GM18861 (cell line): ENCODE results near the gene ZCCHC2.

Experiments used
- ATAC-seq: cut with Tn5 transposase; IDR thresholded peaks from one replicate; pipeline ENCODE4 v1.9.1; 2021; ENCODE audit not compliant: unreplicated experiment

Gene ZCCHC2

DNA sequence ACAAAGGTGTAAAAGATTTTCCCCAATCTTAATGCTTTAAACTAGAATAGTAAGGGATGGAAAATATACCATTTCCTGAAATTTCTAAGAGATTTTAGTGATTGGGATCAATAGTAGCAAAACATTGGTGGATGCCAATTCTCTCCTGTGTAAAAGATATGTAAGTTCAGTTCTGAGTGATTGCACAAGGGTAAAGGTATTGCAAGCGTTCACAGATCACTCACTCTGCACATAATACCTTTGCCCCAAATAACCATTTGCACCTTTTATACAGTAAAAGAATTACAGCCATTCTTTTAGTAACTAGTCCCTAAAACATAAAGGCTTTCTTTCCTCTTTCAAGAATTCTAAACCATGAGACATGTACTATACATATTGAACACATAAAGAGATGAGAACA, 13.0 kb upstream of the ZCCHC2 start:
- no peak for ATAC-seq

- no peak for ATAC-seq
Observed at GRCh38 chr18:62510789-62511188, 12.0 kb upstream of the ZCCHC2 start.

DNA sequence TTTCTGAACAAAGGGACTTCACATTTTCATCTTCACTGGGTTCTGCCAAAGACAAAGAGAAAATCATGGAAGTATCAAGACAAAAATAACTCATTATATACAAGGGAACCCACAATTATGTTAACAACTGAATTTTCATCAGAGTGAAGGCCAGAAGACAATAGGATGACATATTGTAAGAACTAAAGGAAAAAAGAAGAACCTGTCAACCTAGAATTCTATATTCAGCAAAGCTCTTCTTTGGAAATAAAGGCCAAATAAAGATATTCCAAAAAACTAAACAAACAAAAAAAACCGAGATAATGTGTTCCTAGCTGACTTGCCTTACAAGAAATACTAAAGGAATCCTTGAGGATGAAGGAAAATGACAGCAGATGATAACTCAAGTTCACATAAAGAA, 10.3 kb upstream of the ZCCHC2 start:
- ATAC-seq: no peak

GRCh38 chr18:62512996-62513395, 9.8 kb upstream of the ZCCHC2 start:
- ATAC-seq: no peak

DNA sequence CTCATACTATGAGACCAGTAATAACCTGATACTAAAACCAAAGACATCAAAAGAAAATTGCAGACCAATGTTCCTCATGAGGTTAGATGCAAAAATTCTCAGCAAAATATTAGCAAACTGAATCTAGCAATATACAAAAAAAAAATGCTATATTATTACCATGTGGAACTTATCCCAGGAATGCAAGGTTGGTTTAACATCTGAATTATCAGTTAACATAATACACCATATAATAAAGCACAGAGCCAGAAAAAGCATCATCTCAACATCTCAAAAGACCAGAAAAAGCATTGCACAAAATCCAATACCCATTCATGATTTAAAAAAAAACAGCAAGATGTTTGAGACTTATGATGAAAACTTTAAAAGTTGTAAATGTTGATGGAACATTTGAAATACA, 8.3 kb upstream of the ZCCHC2 start:
- ATAC-seq: no peak

- no peak for ATAC-seq
Observed at GRCh38 chr18:62516242-62516641, 6.6 kb upstream of the ZCCHC2 start.

GRCh38 chr18:62518460-62519375, 4.1 kb upstream of the ZCCHC2 start:
- no peak for ATAC-seq

GRCh38 chr18:62519684-62520083, 3.1 kb upstream of the ZCCHC2 start:
- no peak for ATAC-seq

DNA sequence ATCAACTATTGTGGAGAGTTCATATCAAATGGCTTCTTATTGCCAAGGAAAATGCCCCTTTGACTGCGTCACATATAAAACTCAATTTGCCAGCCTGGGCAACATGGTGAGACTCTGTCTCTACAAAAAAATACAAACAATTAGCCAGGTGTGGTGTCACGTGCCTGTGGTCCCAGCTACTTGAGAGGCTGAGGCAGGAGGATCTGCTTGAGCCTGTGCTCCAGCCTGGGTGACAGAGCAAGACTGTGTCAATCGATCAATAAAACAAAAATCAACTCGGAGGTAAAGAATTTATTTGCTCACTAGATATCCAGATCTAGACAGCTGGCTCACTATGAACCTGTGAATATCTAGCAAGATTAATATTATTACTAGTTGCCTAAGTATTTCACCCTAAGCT, 1.7 kb upstream of the ZCCHC2 start:
- ATAC-seq: no peak

DNA sequence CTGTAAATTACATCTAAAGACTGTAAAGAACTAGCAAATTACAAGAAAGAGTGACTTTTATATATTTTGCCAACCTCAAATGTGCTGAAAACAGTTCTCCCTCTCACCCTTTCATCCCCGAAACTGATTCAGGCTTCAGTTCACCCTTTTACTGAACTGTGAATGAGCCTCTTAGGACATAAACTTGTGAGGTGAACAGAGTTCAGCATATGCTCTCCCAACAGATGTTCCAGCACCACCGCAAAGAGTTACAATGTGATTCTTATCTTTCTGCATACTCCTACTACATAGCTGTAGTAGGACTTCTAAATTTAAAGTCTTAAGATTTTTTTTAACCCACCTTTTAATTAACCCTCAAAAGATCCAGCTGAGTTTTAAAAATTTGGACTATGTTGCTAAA, 1.2 kb upstream of the ZCCHC2 start:
- ATAC-seq: no peak

- peak; percentile 0 for ATAC-seq
Observed at GRCh38 chr18:62522178-62522503, 684 bp upstream of the ZCCHC2 start.

DNA sequence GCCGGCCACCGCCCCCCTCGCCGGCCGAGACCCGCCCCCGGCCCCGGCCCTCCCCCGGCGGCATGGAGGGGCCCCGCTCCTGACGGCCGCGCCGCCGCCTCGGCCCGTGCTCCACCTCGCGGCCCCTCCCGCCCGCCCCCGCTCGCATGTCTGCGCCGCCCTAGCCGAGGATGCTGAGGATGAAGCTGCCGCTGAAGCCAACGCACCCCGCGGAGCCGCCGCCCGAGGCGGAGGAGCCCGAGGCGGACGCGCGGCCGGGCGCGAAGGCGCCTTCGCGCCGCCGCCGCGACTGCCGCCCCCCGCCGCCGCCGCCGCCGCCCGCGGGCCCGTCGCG, 397 bp downstream of the ZCCHC2 start:
- no peak for ATAC-seq

- ATAC-seq: no peak
Observed at GRCh38 chr18:62523631-62524439, 1.0 kb downstream of the ZCCHC2 start.

DNA sequence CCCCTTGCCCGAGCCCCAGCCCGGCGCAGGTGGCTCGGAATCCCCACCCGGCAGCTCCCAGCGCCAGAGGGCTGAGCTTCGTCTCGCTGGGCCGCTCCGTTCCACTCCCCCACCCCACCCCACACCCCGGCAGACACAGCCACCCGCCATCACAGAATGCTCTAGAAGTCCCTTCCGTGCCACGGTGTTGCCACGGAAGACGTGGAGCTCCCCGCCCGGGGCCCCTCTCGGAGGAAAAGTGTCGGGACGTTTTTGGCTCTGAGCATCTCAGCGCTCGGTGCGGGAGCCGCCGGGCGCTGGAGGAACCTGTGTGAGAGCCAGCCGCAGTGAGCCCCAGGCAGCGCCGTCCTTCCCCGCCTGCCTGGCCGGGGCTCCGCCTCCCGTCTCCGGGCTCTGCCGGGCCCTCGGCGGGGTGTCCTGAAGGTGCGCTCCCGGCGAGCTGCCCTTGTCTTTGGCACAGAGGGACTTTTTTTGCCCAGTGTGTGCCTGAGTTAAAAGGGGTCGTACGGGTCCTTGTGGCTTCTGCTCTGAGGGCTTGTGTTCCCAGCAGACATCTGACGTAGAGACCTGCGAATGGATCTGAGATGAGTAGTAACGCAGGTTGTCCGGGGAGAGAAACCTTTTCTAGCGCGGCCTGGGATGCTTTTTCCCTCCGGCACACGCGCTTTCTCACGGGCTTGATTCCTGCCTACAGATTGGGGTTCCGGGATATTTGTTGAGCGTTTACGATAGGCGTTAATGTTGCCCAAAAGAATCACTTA, 1.8 kb downstream of the ZCCHC2 start:
- no peak for ATAC-seq

DNA sequence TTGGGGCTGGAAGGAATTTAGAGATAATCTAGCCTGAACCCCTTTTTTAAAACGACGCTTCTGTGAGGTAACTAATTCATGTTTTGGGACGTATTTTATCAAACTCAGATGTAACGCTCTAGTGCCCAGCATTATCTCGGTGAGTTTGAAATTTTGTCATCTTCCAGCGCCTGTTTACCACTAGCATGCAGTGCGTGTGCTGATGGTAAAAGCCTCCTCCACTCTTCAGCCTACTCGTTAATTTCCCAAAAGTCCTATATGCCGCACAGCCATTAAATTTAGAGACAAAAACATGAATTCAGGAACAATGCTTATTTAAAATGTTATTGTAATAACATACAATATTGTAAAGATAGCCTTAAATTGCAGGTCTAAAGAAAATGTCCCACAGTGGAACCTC, 2.8 kb downstream of the ZCCHC2 start:
- no peak for ATAC-seq

GRCh38 chr18:62526098-62527025, 3.5 kb downstream of the ZCCHC2 start:
- ATAC-seq: no peak

- ATAC-seq: no peak
Observed at GRCh38 chr18:62529597-62529996, 6.8 kb downstream of the ZCCHC2 start.

DNA sequence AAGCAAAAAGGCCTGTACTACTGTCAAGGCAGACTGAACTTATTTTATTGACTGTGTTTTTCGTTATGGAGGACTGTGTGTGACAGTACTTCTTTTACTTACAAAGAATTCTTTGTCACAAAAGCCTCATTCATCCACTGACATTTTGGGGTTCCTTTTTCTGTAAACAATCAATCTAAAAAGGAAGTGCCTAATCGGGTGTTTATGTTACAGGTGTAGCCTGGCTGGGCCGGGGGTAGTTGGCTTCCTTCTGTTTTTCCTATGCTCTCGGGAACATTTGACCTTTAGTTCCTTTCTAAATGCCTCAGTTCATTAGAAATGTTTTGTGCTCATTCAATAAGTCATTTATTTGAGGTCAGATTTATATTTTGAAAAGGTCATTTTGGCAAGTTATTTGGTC, 8.3 kb downstream of the ZCCHC2 start:
- no peak for ATAC-seq

DNA sequence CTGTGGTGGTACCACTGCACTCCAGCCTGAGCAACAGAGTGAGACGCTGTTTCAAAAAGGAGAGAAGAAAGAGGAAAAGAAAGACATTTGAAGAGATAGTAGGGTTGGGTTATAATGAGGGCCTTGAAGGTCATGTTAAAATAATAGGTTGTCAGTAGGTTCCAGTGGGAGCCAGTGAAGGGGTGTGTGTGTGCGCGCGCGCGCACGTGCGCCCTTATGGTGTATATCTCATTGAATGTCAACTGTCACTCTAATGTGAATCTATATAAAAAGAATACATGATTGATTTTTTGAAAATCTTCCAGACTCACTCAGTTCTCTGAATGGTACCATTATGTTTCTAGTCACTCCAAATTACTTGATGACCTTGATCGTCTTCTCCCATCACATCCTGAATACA, 9.1 kb downstream of the ZCCHC2 start:
- no peak for ATAC-seq

- no peak for ATAC-seq
Observed at GRCh38 chr18:62536005-62536404, 13.2 kb downstream of the ZCCHC2 start.
